ENCODE results near the gene TTLL3.

Gene TTLL3

DNA sequence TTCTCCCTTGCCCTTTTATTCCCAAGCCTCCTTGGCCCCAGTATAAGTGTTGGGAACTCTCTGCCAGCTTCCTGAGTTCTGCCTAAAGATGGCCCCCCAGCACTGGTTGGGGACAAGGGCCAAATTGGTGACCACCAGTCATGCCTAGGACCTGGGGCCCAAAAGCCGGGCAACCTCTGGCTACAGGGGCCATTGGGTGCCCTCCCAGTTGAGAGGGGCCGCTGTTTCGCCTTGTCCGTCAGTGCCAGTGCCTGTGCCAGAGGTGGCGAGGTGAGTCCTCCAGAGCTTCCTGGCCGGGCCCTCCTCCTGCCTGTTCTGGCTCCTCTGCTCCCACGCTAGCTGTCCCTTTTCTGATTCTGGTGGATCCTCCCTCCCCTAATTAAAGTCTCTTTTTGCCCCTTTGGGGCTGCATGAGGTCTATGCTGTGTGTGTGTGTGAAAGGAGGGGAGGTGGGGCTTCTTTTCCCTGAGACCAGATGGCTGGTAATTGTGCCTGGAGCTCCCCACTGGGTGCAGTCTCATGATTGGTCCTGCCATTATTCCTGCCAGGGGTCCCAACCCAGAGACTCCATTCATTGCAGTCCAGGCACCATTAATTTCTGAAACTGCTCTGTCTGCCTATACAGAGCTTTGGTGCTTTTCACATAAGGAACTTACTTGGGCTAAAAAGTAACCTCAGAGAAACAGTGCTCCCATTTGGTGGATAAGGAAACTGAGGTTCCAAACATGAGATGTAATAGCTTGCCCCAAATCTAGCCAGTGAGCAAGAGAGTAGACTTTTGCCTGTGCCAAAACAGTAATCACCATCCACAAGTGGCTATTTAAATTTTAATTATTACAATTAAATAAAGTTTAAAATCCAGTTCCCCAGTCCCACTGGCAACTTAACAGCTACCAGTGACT, 3.1 kb upstream of the TTLL3 start:
- DNase-seq = no peak

DNA sequence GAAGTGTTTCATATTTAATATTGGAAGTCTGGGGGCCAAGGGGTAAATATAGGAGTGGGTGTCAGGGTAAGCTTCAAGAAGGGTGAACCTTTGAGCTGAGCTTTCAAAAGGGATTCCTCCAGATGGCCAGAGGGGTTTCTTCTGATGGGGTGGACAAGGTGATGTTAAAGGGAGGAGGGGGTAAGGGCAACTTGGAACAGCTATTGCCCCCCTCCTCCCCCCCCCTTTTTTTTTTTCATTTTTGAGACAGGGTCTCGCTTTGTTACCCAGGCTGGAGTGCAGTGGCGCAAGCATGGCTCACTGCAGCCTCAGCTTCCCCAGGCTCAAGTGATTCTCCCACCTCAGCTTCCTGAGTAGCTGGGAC, 2.1 kb upstream of the TTLL3 start:
- DNase-seq = no peak

GRCh38 chr3:9808345-9809037, 1.6 kb upstream of the TTLL3 start:
- no peak for DNase-seq

DNA sequence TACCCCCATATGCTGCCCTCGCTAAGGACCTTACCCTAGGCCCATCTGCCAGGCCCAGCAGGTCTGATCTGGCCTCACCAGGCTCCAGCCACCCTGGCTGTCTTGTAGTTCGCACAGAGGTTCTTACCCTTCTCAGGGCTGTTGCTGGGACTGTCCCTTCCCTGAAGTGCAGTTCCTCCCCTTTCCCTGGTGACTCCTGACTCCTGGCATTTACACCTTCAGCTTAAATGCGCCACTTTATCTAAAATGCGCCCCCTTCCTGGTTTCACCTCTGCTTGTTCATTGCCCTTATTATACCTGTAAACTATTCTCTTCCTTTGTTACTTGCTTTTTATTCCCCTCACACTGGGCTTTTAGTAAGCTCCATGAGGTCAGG, 835 bp upstream of the TTLL3 start:
- no peak for DNase-seq

DNA sequence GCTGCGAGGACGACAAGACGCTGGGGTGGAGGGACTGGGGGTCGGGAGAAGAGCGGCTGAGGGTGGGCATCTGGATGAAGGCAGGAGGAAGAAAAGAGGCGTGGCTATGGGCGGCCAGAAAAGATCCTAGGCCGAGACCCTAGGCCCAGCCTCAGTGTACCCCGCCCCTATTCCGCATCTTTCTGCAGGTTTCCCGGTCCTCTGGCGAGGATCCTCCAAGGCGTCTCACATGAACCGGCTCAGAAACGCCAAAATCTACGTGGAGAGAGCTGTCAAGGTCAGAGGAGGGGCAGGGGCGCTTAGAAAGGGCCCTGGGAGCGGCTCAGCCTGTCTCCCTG, 340 bp downstream of the TTLL3 start:
- DNase-seq = no peak

DNA sequence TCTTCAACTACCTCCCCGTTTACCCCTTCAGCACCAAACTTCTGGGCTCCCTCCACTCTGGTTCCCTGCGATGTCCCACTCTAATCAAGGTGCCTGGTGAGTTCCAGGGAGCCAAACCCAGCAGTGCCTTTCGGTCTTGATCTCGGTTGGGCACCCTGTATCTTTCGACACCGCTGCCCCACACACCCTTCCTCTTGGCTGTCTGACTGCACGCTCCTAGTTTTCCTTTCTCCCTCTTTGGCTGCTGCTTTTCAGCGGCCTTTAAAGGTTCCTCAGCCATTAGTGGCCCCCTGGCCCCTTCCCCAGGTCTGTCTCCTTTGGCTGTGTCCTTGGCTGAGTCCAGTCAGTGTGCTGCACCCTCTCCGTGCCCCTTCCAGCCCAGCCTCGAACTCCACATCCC, 784 bp downstream of the TTLL3 start:
- no peak for DNase-seq

- no peak for DNase-seq
Measured at GRCh38 chr3:9812870-9813483, 2.9 kb downstream of the TTLL3 start.

DNA sequence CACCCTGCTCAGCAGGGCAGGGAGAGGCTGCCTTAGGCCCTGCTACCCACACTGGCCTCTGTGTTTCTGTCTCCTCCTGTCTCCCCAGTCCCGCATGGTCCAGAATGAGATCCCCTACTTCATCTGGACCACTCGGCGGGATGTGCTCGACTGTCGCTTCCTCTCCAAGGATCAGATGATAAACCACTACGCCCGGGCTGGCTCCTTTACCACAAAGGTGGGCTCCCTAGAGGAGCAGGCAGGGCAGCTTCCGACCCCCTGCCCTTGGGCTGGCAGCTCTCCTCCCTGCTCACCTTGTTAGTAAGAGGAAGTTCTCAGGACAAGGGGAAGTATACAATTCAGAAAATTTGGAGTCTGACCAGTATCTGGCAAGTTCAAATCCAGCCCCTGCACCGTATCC, 5.9 kb downstream of the TTLL3 start:
- no peak for DNase-seq

- DNase-seq = no peak
Measured at GRCh38 chr3:9817436-9817835, 7.4 kb downstream of the TTLL3 start.

GRCh38 chr3:9818666-9819335, 8.7 kb downstream of the TTLL3 start:
- DNase-seq = no peak

DNA sequence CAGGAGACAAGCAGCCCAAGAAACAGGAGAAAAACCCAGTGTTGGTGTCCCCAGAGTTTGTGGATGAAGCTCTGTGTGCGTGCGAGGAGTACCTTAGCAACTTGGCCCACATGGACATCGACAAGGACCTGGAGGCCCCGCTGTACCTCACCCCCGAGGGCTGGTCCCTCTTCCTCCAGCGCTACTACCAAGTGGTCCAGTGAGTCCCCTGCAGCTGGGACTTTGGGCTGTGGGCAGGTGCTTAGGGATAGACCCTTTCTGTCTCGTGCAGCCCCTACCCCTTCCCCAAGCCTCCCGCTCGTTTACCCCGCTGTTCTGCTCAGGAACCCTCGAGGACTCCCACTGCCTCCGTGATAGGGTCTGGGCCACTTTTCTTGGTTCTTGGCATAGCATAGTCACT, 10.5 kb downstream of the TTLL3 start:
- DNase-seq = no peak

DNA sequence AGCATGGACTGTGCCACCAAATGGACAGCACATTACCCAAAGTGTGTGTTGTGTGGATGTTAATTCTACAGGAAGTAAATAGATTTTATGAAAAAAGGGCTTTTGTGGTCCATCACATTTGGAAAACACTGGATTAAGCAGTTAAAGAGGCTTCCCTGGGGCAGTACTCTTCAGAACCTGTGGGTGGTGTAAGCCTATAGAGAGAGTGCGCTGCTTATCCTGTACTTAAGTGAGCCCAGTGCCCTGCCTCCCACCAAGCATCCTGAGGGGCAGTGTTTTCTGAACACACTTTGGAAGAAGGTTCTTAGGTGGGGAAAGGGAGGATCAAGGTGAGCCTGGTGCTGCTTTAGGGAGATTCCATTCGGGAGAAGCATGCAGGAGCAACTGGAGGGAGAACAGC, 10.9 kb downstream of the TTLL3 start:
- DNase-seq = no peak

GRCh38 chr3:9825451-9826040, 15.5 kb downstream of the TTLL3 start:
- DNase-seq = no peak

GRCh38 chr3:9826815-9827573, 16.9 kb downstream of the TTLL3 start:
- DNase-seq = no peak

GRCh38 chr3:9828801-9829755, 19.0 kb downstream of the TTLL3 start:
- DNase-seq = no peak

DNA sequence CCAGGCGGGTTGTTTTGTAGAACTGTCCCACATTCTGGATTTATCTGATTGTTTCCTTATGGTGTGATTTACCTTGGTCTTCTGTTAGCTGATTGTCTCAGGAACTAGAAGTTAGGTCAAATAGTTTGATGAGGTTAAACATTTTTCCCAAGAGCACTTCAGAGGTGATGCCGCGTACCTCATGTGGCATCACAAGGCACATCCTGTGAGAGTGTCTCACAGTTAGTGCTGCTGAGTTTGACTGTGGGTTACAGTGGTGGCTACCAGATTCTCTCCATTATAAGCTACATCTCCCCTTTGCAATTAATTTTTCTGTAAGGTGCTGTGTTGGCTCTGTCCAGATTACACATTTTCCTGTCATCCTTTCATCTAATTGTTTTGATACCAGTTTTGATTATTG, 21.2 kb downstream of the TTLL3 start:
- no peak for DNase-seq

GRCh38 chr3:9833078-9833477, 23.0 kb downstream of the TTLL3 start:
- no peak for DNase-seq

DNA sequence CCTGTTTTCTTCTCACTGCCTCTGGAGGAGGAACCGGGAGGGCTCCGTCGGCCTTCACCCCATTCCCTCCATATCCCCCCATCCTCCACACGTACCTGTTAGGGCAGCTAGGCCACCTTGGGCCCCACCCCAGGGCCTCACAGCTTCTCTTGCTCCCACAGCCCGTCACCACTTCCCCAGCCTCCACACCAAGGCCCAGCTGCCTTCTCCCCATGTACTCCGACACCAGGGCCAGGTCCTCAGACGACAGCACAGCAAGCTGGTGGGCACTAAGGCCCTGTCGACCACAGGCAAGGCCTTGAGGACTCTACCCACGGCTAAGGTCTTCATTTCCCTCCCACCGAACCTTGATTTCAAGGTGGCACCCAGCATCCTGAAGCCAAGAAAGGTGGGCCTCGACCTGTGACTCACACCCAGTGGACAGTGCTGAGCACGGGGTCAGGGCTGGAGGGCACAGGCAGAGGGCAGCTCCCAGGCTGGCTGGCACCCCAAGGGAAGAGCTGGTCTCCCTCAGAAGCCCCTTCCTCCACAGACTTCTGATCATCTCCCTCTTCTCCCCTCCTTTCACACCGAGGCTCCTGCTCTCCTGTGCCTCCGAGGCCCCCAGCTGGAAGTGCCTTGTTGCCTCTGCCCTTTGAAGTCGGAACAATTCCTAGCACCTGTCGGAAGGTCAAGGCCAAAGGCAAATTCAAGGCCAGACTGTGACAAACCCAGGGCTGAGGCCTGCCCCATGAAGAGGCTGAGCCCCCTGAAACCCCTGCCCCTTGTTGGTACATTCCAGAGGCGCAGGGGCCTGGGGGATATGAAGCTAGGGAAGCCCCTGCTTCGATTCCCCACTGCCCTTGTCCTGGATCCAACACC, 24.7 kb downstream of the TTLL3 start:
- DNase-seq = no peak

DNA sequence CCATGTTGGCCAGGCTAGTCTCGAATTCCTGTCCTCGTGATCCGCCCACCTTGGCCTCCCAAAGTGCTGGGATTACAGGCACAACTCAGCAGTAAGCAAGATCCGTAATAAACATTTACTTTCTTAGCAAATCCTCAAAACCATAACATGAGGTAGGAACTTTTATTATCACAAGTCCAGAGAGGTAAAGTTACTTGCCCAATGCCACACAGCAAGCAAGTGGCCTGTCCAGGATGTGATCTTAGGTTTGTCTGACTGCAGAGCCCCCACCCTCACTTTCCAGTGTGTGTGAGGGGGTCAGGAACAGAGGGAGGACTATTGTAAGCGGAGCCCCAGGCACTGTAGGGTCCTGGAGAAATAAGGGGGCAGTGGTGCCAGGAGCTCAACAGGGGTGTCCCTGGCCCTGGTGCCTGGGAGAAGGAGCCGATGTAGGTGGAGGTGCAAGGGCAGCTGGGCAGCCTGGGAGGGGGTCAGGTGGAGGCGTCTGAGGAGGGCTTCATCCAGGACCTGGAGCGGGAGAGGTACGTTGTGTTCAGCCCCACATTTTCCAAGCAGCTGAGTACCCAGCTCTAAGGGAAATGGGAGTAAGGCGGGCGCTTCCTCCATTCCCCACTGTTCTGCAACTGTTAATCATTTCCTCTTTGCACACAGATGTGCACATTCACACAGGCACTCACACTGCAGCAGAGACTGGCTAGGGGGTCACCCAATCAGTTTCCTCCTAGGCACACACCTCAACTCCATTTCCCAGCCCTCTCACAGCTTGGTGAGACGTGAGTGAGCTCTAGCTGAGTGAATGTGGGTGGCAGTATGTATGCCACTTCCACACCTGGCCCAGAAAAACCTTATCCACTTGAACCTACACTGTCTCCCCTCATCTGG, 27.9 kb downstream of the TTLL3 start:
- DNase-seq = no peak
